Stimulated activated CD4-positive, alpha-beta T cell treated with anti-CD3 and anti-CD28 coated beads, Interleukin-15, amount 100 ng/mL, for 1 hour (primary cell): ENCODE results near the gene ZBTB37.
"Not testable (repeated sequence)": the region's sequence is repeated elsewhere in the genome, so short reads cannot be mapped to it uniquely, and the experiment has no call there.

ENCODE experiments used
- DNase-seq, 2 donors: peaks; one replicate each; pipeline ENCODE4 v3.0.0-alpha.2; 2020; ENCODE audit warnings: low read depth in 1 of 2, low spot score in 1 of 2

The ZBTB37 gene

GRCh38 chr1:173903827-173904531 is 35.8 kb downstream of the ZBTB37 start:
- no peak for DNase-seq

- DNase-seq, result no peak
Observed at GRCh38 chr1:173913111-173913510, 44.9 kb downstream of the ZBTB37 start.

GRCh38 chr1:173914366-173914871 is 46.2 kb downstream of the ZBTB37 start:
- DNase-seq, result no peak

- no peak for DNase-seq
Observed at GRCh38 chr1:173915596-173915995, 47.4 kb downstream of the ZBTB37 start.

- no peak for DNase-seq
Observed at GRCh38 chr1:173916667-173917066, 48.5 kb downstream of the ZBTB37 start.

- DNase-seq, result no peak
Observed at GRCh38 chr1:173917149-173917548, 49.0 kb downstream of the ZBTB37 start, which contains the start of gene SERPINC1. Gene SERPINC1 (minus strand): TSS chr1:173917327. CDS start chr1:173917259, 68 bp downstream.

GRCh38 chr1:173917635-173918493 is 49.7 kb downstream of the ZBTB37 start:
- no peak for DNase-seq

GRCh38 chr1:173920861-173921260 is 52.7 kb downstream of the ZBTB37 start:
- DNase-seq, result no peak

- no peak for DNase-seq
Observed at GRCh38 chr1:173925306-173926242, 57.4 kb downstream of the ZBTB37 start.

GRCh38 chr1:173930541-173930940 is 62.4 kb downstream of the ZBTB37 start:
- DNase-seq, result not testable (repeated sequence)

GRCh38 chr1:173934440-173934839 is 66.3 kb downstream of the ZBTB37 start:
- DNase-seq, result no peak

- no peak for DNase-seq
Observed at GRCh38 chr1:173937062-173937461, 68.9 kb downstream of the ZBTB37 start.

- no peak for DNase-seq
Observed at GRCh38 chr1:173946380-173946921, 78.3 kb downstream of the ZBTB37 start.

- DNase-seq, result no peak
Observed at GRCh38 chr1:173948594-173948993, 80.4 kb downstream of the ZBTB37 start.
